HFFc6 (cell line): Measurements from ENCODE around the gene LIMS1. TPM values are rescaled to one million over a fixed set of nuclear protein-coding genes. Genes with fewer than 3 reads are reported as not detected.

Experiments used
- DNase-seq: peaks from one replicate; pipeline ENCODE4 v3.0.0-alpha.2; 2018
- H3K27ac Mint-ChIP-seq: 2 replicates; pipeline ENCODE4 v1.8.0; 2020; ENCODE audit warnings: mild to moderate bottlenecking, mixed read lengths
- H3K27me3 Mint-ChIP-seq: 2 replicates; pipeline ENCODE4 v1.8.0; 2021; ENCODE audit warnings: mild to moderate bottlenecking, moderate library complexity, mixed read lengths; ENCODE audit not compliant: insufficient read depth
- H3K36me3 Mint-ChIP-seq: 2 replicates; pipeline ENCODE4 v1.8.0; 2021; ENCODE audit warnings: low read depth, mixed read lengths
- H3K4me1 Mint-ChIP-seq: 2 replicates; pipeline ENCODE4 v1.8.0; 2020; ENCODE audit warnings: low read depth, mixed read lengths
- H3K4me3 Mint-ChIP-seq: 2 replicates; pipeline ENCODE4 v1.8.0; 2020; ENCODE audit warnings: mild to moderate bottlenecking, moderate library complexity, mixed read lengths
- H3K9me3 Mint-ChIP-seq: 2 replicates; pipeline ENCODE4 v1.8.0; 2020; ENCODE audit warnings: mild to moderate bottlenecking, mixed read lengths
- CTCF ChIP-seq: fragments of 200-600 bp; sonication (generic); IDR thresholded peaks from 2 replicates; pipeline ENCODE4 v1.5.0; 2021; ENCODE audit warnings: antibody characterized with exemption, mild to moderate bottlenecking
- total RNA-seq, 6 experiments: library from RNA; stranded (reverse); fragmentation: NEBNext Ultra II Directional; extraction: Animal tissue kit (Norgen Biotek cat#: 25700); gene quantifications; 2 replicates in 1 of 6; 3 replicates in 5 of 6; pipeline ENCODE4 v1.2.3, GENCODE V29; 2021

The LIMS1 gene
- total RNA-seq, 6 experiments from 2014 or later = 57.0 to 58.7 (median 57.8) TPM

GRCh38 chr2:108625186-108625827, 91.0 kb downstream of the LIMS1 start:
- Mint-ChIP-seq H3K27ac (no peak overlapping the region), H3K4me3 (no peak overlapping the region)
- TF ChIP-seq CTCF = no peak

DNA sequence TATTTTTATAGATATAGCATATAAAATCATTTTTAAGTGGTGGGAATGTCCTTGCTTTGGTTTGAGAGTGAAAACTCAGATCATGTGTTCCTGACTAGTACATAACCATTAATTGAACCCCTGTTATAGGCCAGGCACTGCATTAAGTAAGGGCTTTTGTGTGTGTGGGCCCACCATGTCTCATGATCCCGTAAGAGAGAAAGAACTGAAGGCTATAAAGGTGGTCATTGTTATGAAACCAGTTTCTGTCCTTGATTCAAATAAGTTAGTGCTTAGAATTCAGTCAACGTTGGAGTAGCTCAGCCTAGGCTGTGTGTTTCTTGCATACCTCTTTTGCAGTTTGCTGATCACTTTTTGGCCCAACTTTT, 91.5 kb downstream of the LIMS1 start:
- Mint-ChIP-seq H3K36me3 (no peaks in the 10 kb centered on the region), H3K9me3 (no peaks in the 10 kb centered on the region), H3K4me1 (peaks cover 45% of the 10 kb centered on the region), H3K27me3 (peaks cover 2% of the 10 kb centered on the region; the same call in 1 of the 2 replicates), H3K4me3 (no peak overlapping the region), H3K27ac (no peak overlapping the region)
- TF ChIP-seq CTCF = no peak
- no peak for DNase-seq

More at GRCh38 chr2:108625186-108625827, 91.0 kb downstream of the LIMS1 start:
- Mint-ChIP-seq H3K27me3 (peaks cover 2% of the 10 kb centered on the region; the same call in 1 of the 2 replicates), H3K36me3 (no peaks in the 10 kb centered on the region), H3K4me1 (peaks cover 45% of the 10 kb centered on the region), H3K9me3 (no peaks in the 10 kb centered on the region)
- no peak for DNase-seq

GRCh38 chr2:108626995-108627394, 92.7 kb downstream of the LIMS1 start:
- no peaks in the 10 kb centered on the region for H3K9me3 Mint-ChIP-seq
- peaks cover 45% of the 10 kb centered on the region for H3K4me1 Mint-ChIP-seq
- H3K27me3 Mint-ChIP-seq = peaks cover 2% of the 10 kb centered on the region; the same call in 1 of the 2 replicates
- DNase-seq = no peak
- H3K36me3 Mint-ChIP-seq = no peaks in the 10 kb centered on the region
- TF ChIP-seq CTCF = no peak
- H3K4me3 Mint-ChIP-seq = no peak overlapping the region
- H3K27ac Mint-ChIP-seq = no peak overlapping the region

GRCh38 chr2:108627911-108628567, 93.8 kb downstream of the LIMS1 start:
- TF ChIP-seq CTCF = no peak
- Mint-ChIP-seq H3K27me3 (peaks cover 2% of the 10 kb centered on the region; the same call in 1 of the 2 replicates), H3K27ac (no peak overlapping the region), H3K36me3 (no peaks in the 10 kb centered on the region), H3K4me3 (no peak overlapping the region), H3K4me1 (peaks cover 55% of the 10 kb centered on the region), H3K9me3 (no peaks in the 10 kb centered on the region)
- no peak for DNase-seq

GRCh38 chr2:108628936-108629335, 94.7 kb downstream of the LIMS1 start:
- no peaks in the 10 kb centered on the region for H3K36me3 Mint-ChIP-seq
- no peak for TF ChIP-seq CTCF
- H3K4me1 Mint-ChIP-seq = peaks cover 57% of the 10 kb centered on the region
- H3K27ac Mint-ChIP-seq = no peak overlapping the region
- no peak for DNase-seq
- no peaks in the 10 kb centered on the region for H3K9me3 Mint-ChIP-seq
- no peak overlapping the region for H3K4me3 Mint-ChIP-seq
- peaks cover 2% of the 10 kb centered on the region; the same call in 1 of the 2 replicates for H3K27me3 Mint-ChIP-seq
